Amniotic stem cell (primary cell): ENCODE results near the gene HOXB2.

Experiments
- DNase-seq: peaks from one replicate; lab custom pipeline; 2025; lab: John Stamatoyannopoulos, UW

The HOXB2 gene

DNA sequence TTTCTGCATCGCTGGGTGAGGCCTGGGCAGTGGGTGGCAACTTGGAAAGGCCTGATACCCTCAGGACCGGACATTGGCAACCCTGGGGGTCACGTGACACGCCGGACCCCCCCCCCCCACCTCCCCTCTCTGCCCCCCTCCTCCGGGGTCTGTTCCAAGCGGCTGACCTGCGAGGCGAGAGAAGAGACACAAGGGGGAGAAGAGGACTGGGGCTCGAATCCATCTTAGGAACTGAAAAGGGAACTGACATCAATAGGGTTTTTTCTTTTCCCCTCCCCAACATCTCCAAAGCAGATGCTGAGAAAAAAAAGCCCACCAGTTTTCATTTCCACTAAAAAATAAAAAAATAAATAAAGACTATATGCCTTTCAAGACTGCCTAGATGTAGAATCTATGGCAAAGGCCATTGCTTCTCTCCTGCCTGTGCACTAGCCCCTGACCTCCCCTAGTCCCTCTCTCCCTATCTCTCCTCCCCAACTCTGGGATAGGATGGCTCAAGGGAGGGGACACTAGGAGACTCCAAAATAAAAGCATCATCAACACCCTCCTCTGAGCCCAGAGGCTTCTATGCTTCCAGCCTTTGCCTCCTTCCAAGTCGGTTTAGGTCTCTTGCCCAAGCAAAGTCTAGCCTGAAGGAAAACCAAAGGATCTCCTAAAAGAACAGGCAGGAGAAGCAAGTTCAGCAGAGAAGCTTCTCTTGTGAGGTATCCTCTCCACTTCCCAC is 7.7 kb upstream of the HOXB2 start:
- DNase-seq, result no peak

DNA sequence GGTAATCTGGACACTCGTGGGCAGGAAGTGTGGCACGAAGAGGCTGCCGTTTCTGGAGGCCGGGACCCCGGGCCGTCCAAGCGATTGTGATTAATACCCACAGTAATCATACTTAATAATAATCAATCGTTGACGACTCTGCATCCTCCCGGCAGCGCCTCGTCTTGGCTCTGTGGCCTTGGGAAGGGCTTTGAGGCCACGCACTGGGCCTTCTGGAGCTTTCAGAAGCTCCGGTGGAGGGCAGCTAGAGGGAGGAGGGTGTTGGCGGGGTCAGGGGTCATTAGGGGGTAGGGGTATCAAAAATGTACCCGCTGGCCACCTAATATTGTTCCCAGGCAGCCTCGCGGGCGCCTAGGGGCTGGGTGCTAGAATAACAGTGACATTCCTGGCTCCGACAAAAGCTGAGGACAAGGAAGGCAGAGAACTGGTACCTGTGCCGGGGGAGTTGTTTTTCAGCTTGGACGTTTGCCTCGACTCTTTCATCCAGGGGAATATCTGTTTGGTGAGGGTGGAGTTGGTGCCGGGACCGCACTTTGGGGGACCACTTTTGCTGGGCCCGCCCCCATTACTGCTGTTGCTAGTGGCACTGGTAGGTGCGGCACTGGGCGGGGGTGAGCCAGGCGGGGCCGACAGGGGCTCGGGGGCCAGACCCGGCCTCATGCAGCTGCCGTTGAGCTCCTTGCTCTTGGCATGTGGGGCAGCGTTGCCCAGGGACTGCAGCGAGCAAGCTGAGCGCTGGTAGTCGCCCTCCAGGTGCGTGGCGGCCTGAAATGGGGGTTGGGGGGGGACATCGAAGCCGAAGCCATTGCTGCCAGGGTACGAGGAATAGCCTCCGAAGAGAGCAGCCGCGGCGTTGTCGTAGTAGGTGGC is 6.9 kb upstream of the HOXB2 start:
- no peak for DNase-seq

GRCh38 chr17:48551214-48551555 is 6.3 kb upstream of the HOXB2 start:
- DNase-seq, result no peak

DNA sequence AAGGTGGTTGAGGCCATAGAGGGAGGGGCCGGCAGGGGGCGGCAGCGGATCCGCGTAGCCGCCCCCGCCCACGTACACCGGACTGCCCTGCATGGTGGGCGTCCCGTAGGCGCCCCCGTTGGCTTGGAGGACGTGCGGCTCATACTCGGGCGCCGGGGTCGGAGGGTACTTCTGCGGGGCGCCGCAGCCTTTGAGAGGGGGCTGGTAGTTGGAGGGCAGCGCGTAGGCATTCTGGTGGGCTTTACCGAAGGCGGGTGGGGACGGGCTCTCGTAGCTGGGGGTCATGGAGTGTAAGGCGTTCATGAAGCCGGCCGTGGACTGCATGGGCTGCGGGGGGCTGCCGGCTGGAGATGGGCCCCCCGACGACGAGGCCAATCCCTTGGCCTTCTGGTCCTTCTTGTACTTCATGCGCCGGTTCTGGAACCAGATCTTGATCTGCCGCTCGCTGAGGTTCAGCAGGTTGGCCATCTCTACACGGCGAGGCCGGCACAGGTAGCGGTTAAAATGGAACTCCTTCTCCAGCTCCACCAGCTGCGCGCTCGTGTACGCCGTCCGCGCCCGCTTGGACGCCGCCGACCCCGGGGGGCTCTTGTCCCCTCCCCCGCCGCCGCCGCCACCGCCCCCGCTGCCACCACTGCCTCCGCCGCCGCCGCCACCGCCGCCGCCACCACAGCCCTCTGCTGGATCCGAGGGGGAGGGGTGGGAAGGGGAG is 5.7 kb upstream of the HOXB2 start:
- DNase-seq, result no peak

GRCh38 chr17:48549914-48550501 is 5.1 kb upstream of the HOXB2 start:
- DNase-seq, result no peak

DNA sequence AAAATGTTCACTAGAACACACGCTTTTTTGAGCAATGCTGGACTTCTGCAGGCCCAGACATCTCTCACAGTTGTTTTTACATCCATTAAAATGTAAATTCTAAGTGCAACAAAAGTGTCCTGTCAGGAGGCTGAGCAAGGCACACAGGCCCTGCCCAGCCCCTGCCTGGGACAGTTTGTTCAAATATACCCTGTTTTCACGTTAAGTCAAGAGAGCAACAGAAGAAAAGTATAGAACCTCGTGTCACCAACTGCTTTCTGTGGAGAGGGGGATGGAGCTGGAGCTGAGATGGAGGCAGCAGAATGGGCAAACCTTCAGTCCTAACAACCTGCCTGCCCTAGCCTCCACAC is 4.3 kb upstream of the HOXB2 start:
- DNase-seq, result no peak

DNA sequence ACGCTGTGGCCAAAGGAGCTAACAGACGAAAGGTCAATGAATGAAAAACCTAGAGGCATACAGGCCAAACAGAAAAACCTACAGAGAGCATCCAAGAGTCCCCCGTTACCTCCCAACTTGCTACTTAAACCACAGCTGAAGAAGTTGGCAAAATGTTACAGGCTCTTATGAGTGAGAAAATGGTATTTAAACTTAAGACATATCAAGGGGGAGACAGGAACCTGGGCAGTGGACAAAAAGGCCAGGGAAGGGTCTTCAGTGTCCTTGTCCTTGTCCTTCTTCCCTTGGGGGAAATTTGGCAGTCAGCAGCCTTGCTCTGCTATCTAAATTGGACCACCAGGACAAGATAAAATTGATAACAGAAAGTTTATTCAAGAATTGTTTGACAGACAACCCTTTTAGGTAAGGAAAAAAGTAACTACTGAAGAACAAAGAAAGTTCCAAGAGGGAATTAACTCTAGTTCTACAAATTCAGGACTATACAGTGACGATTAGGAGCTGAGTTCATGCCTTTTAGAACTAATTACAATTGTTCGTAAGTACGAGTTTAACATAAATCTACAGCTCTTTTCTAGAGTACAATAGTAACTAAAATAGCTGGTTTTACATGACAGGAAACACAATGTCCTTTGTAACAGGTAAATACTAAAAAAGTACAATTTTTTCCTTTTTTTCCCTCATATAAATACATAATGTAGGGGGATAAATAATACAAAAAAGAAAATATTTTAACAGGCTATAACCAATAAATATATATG is 3.8 kb upstream of the HOXB2 start:
- DNase-seq, result no peak

DNA sequence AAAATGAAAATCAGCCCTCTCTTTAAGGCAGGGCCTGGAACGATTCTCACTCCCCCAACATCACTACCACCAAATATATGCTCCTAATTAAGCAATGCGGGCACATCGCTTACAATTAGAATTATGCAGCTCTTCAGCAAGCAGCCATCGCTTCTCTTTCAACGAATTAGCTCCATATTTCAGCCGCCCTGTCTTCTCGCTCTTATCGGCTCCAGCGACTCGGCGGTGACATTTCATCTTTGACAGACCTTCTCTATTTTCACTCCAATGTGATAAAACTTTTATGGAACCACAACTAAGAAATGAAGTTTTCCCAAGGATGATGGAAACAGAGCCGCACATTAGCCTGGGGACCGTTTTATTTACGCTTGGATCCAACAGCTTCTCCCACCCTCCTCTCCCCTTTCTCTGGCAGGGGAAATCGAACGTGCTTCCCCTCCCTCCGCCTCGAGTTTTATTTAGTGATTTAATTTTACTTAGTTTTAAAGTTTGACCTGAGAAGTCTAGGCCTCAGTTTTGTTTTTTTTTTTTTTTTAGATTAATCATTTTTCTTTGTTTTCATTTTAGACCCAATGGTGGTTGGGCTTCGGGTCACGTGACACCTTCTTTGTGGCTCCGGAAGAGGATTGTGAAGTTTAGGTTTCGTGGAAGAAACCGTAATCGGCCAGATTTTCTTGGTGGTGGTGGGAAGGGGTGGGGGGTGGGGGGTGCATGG is 3.1 kb upstream of the HOXB2 start:
- DNase-seq, result no peak

GRCh38 chr17:48546924-48547807 is 2.3 kb upstream of the HOXB2 start:
- no peak for DNase-seq

GRCh38 chr17:48546137-48546923 is 1.4 kb upstream of the HOXB2 start:
- DNase-seq, result no peak

DNA sequence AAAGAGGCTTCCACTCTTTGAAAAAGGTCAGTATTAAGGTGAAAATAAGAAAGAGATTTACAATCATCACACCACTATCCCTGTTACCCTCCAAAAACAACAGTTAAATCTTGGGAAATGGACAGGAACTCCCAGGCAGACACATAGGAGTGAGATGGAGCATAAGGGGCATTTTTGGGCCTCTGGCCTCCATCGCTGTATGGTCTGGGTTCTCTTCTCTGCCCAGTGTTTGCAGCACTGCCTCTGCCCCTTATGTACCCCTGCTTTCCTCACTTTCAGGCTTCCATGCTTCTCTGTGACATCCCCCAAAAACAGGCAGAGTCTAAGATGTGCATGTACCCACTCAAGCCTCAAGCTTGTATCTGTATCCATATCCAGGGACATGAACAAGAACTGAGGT is 630 bp upstream of the HOXB2 start:
- no peak for DNase-seq

GRCh38 chr17:48544349-48545021 is 424 bp downstream of the HOXB2 start:
- DNase-seq, result no peak

DNA sequence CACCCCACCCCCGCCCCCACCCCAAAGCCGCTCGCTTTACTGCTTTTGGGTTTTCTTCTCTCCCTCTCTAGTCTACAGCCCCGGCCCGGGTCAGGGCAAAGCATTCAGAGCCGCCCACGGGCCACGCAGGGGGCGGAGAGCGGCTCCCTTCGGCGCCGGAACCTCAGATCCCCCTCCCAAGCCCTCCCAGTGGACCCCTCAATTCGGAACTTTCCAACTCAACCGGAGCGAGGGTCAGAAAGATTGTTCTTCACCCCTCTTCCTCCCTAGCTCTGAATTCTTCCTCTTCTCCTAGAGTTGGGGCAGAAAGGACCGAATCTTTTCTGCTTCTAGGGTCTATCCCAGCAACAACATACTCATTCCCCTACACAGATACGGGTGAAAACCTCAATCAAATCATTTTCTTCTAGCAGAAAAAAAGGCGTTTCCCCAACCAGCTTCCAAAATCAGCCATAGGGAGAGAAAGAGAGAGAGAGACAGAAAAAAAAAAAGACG is 1.0 kb downstream of the HOXB2 start:
- DNase-seq, result no peak

- DNase-seq, result no peak
Observed at GRCh38 chr17:48543107-48543853, 1.6 kb downstream of the HOXB2 start.

- DNase-seq, result no peak
Observed at GRCh38 chr17:48542698-48543106, 2.2 kb downstream of the HOXB2 start.

GRCh38 chr17:48542114-48542656 is 2.7 kb downstream of the HOXB2 start:
- DNase-seq, result no peak

DNA sequence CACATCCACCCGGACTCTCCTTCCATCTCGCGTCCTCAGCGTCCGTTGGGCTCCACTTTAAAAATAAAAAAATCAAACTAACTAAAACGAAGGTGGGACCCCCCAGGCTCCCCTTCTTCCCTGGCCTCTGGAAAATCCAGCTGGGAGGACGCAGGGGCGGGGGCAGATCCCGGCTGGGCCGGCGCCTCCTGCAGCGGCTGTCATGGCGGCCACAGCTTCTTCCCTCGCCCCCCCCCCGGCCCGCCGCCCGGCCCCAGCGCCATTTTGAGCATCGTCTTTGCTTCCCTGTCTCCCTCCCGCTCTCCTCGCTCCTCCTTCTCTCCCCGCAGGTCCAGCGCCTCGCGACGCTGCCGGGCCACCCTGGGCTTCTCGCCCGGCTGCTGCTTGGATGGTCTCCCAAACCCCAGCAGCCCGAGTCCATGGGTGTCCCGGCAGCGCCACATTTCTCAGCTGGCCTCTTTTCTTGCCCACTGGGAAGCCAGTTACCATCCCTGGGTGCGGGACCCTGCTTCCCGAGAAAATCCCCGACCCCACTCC is 3.3 kb downstream of the HOXB2 start:
- no peak for DNase-seq
